A673 (cell line): ENCODE measurements around the gene DHODH. TPM values are rescaled to one million over a fixed set of nuclear protein-coding genes. Genes with fewer than 3 reads are reported as not detected.
"Not testable (repeated sequence)": the region's sequence is repeated elsewhere in the genome, so short reads cannot be mapped to it uniquely, and the experiment has no call there.

Source experiments
- BruUV-seq: library from RNA; stranded (reverse); fragments of 400-500 nt; replicated peaks from 2 replicates; lab custom pipeline; 2021; lab: Mats Ljungman, UMichigan
- CTCF ChIA-PET: fragments of 300-600 bp; sonication (Branson Sonifier 250); formaldehyde crosslinking; loops from one replicate; lab custom pipeline; 2022; ENCODE audit warnings: antibody characterized with exemption; lab: Charles Lee
- POLR2A ChIA-PET: fragments of 300-600 bp; sonication (Branson Sonifier 250); formaldehyde crosslinking; loops from one replicate; lab custom pipeline; 2022; ENCODE audit warnings: antibody characterized with exemption; ENCODE audit not compliant: low non-redundant PET; lab: Charles Lee
- DNase-seq: peaks from one replicate; pipeline ENCODE4 v3.0.0-alpha.2; 2015; ENCODE audit warnings: low spot score
- H3K27ac ChIP-seq: fragments of 200-600 bp; sonication (generic); 2 replicates; pipeline ENCODE4 v1.5.1; 2016; ENCODE audit warnings: mixed run types, low read depth, mild to moderate bottlenecking, mixed read lengths, antibody characterized with exemption, low read length; ENCODE audit not compliant: poor library complexity, severe bottlenecking
- H3K27me3 ChIP-seq: fragments of 200-600 bp; sonication (generic); replicated peaks from 2 replicates; pipeline ENCODE4 v1.6.1; 2017; ENCODE audit warnings: mixed run types, low read depth, mild to moderate bottlenecking, mixed read lengths, antibody characterized with exemption, low read length; ENCODE audit not compliant: insufficient read depth, poor library complexity
- H3K36me3 ChIP-seq: fragments of 200-600 bp; sonication (generic); 2 replicates; pipeline ENCODE4 v1.6.1; 2016; ENCODE audit warnings: mixed run types, mild to moderate bottlenecking, mixed read lengths, antibody characterized with exemption, low read length; ENCODE audit not compliant: insufficient read depth, poor library complexity, severe bottlenecking
- H3K4me1 ChIP-seq: fragments of 200-600 bp; sonication (generic); 2 replicates; pipeline ENCODE4 v1.6.1; 2017; ENCODE audit warnings: mixed run types, mild to moderate bottlenecking, mixed read lengths, antibody characterized with exemption, low read length; ENCODE audit not compliant: insufficient read depth, poor library complexity, severe bottlenecking
- H3K4me3 ChIP-seq: fragments of 200-600 bp; sonication (generic); 2 replicates; pipeline ENCODE4 v1.5.1; 2016; ENCODE audit warnings: low read depth, mixed run types, mild to moderate bottlenecking, mixed read lengths, low read length; ENCODE audit not compliant: poor library complexity, severe bottlenecking
- H3K9me3 ChIP-seq: fragments of 200-600 bp; sonication (generic); 2 replicates; pipeline ENCODE4 v1.6.1; 2016; ENCODE audit warnings: mixed run types, low read depth, mild to moderate bottlenecking, mixed read lengths, antibody characterized with exemption, low read length; ENCODE audit not compliant: poor library complexity, severe bottlenecking
- EZH2 ChIP-seq: fragments of 200-600 bp; sonication (generic); IDR thresholded peaks from 2 replicates; pipeline ENCODE4 v1.6.1; 2017; ENCODE audit warnings: borderline replicate concordance, low read depth, mild to moderate bottlenecking, mixed read lengths, antibody characterized with exemption, low read length; ENCODE audit not compliant: poor library complexity, severe bottlenecking
- intact Hi-C: fragments of 100-400 bp; cut with micrococcal nuclease; formaldehyde crosslinking; loops from one replicate; pipeline ENCODE4 v1.10.0; 2022; ENCODE audit not compliant: unreplicated experiment
- total RNA-seq: library from RNA; stranded (reverse); gene quantifications from 2 replicates; pipeline ENCODE4 v1.2.3, GENCODE V29; 2021
- TF ChIP-seq, protein P1 (sequence below): fragments of 300-800, 200-600 bp; sonication (generic); conservative IDR thresholded peaks from 2 replicates; pipeline ENCODE4 v1.5.1; 2017; ENCODE audit warnings: low read depth, mild to moderate bottlenecking, antibody characterized with exemption, low read length, moderate library complexity, mixed read lengths

Gene DHODH
- total RNA-seq, 1 experiment from 2014 or later: 12.8 TPM

DNA sequence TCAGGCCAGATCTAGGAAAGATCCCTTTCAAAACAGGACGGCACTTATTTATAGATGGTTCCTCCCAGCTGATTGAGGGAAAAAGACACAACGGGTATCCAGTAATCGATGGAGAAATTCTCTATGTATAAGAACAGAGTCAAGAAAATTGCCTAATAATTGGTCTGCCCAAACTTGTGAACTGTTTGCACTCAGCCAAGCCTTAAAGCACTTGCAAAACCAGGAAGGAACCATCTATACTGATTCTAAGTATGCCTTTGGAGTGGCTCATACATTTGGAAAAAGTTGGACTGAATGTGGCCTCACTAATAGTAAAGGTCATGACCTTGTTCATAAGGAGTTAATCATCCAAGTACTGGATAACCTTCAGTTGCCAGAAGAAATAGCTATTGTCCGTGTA is 60.4 kb downstream of the DHODH start:
- ChIA-PET POLR2A (no interaction called here), CTCF (no interaction called here)
- Histone ChIP-seq H3K27me3 (no peaks in the 10 kb centered on the region), H3K4me3 (no peak overlapping the region), H3K9me3 (no peaks in the 10 kb centered on the region), H3K4me1 (no peaks in the 10 kb centered on the region), H3K36me3 (no peaks in the 10 kb centered on the region), H3K27ac (no peak overlapping the region)
- BruUV-seq: no TSS peak
- no peak for DNase-seq
- intact Hi-C loops: no loop called here
- TF ChIP-seq, protein P1, sequence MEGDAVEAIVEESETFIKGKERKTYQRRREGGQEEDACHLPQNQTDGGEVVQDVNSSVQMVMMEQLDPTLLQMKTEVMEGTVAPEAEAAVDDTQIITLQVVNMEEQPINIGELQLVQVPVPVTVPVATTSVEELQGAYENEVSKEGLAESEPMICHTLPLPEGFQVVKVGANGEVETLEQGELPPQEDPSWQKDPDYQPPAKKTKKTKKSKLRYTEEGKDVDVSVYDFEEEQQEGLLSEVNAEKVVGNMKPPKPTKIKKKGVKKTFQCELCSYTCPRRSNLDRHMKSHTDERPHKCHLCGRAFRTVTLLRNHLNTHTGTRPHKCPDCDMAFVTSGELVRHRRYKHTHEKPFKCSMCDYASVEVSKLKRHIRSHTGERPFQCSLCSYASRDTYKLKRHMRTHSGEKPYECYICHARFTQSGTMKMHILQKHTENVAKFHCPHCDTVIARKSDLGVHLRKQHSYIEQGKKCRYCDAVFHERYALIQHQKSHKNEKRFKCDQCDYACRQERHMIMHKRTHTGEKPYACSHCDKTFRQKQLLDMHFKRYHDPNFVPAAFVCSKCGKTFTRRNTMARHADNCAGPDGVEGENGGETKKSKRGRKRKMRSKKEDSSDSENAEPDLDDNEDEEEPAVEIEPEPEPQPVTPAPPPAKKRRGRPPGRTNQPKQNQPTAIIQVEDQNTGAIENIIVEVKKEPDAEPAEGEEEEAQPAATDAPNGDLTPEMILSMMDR: no peak
- no peak for TF ChIP-seq EZH2

DNA sequence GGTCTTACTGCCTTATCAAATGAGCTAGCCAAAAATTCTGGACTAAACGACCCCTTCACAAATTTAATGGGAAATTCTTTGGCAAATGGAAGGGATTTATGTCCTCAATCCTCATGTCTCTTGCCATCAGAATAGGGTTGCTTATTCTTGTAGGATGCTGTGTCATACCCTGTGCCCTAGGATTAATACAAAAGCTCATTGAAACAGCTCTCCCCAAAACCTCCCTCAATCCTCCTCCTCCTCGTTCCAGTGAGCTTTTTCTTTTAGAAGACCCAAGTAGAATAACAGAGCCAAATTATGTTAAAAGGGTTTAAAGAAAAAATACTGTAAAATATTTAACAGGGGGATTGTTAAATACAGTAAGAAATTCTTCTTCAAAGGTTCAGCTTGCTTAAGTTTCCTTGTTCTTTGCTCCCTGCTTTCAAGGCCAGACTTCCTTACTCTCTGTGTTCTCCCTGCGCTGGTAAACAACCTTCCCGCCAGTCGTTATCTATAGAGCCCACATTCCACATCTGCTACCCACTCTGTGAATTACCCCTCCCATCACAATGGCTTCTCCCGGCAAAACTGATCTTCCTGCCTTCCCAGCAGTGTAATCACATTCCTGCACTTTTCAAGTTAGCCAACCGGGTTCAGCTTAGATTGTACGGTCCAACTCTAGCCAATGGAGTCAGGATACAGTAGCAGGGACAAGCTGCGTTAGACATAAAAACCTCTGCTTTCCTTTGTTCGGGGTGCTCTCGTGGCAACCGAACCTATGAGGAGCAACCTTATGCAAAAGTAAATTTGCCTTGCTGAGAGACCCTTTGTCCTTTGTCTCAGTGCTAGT is 64.2 kb downstream of the DHODH start:
- ChIA-PET POLR2A (no interaction called here), CTCF (no interaction called here)
- H3K4me1 ChIP-seq: no peaks in the 10 kb centered on the region
- no peaks in the 10 kb centered on the region for H3K36me3 ChIP-seq
- H3K27me3 ChIP-seq: no peaks in the 10 kb centered on the region
- H3K9me3 ChIP-seq: no peaks in the 10 kb centered on the region
- DNase-seq: no peak
- H3K4me3 ChIP-seq: no peak overlapping the region
- TF ChIP-seq, protein P1: no peak
- no peak for TF ChIP-seq EZH2
- intact Hi-C loops: no loop called here
- BruUV-seq: no TSS peak
- H3K27ac ChIP-seq: no peak overlapping the region

DNA sequence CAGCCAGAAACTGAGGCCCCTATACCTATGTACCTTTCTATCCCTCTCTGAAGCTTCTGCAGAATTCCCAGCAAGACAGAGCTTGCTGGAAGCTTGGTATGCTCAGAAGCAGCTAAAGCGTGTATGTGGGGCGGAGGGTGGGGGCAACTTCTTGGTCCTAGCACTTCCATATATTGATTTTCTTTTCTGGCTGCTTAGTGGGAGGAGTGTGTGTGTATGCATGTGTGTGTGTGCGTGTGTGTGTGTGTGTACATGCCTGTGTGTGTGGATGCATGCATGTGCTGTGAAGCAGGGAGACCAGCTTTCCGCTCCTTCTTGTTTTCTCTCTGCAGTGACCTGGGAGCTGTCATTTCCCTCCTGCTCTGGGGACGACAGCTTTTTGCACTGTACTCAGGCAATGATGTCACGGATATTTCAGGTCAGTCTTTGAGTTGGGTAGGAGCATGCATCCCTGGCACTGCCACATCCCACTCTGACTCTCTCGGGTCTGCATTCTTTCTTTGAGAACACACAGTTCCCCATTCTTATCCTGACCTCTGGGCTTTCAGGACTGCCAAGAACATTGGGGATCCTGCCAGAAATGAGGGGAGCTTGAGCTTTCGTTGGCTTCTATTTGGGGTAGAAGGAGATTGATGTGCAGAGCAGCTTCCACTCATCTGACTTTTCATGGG is 65.2 kb downstream of the DHODH start:
- H3K27me3 ChIP-seq: no peaks in the 10 kb centered on the region
- no peaks in the 10 kb centered on the region for H3K4me1 ChIP-seq
- POLR2A ChIA-PET: no interaction called here
- H3K27ac ChIP-seq: no peak overlapping the region
- H3K9me3 ChIP-seq: no peaks in the 10 kb centered on the region
- BruUV-seq: no TSS peak
- intact Hi-C loops: no loop called here
- TF ChIP-seq, protein P1: no peak
- TF ChIP-seq EZH2: no peak
- no peak overlapping the region for H3K4me3 ChIP-seq
- no peak for DNase-seq
- no peaks in the 10 kb centered on the region for H3K36me3 ChIP-seq
- CTCF ChIA-PET: no interaction called here

DNA sequence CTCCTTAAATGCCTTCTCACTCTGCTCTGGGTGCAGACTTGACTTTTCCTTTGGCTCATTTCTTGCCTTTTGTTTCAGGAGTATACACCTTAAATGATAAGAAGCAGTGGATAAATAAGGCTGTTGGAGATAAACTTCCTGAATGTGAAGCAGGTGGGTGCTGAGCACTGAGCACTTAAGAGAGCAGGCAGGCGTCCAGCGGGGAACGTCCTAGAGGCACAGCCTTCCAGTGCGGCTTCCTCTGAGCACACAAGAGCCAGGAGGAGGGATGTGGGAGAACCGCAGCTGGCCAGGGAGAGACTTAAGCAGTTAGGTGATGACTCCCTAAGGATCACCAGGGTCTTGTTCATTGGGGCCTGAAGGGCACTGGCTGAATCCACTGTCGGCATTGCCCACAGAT is 66.5 kb downstream of the DHODH start:
- POLR2A ChIA-PET, BruUV-seq, H3K4me1 ChIP-seq, H3K27me3 ChIP-seq, H3K27ac ChIP-seq, CTCF ChIA-PET, H3K9me3 ChIP-seq, H3K4me3 ChIP-seq, intact Hi-C loops, DNase-seq, H3K36me3 ChIP-seq: not testable (repeated sequence)
